ENCODE data around the gene TMEM132C. TPM values are rescaled to one million over a fixed set of nuclear protein-coding genes. Genes with fewer than 3 reads are reported as not detected.

TMEM132C gene
- total and polyA plus RNA-seq, 2 of the 8 experiments (the other 6 are each of a cell fraction or from before 2014, with no cell fraction given): 0.23 to 0.76 TPM

DNA sequence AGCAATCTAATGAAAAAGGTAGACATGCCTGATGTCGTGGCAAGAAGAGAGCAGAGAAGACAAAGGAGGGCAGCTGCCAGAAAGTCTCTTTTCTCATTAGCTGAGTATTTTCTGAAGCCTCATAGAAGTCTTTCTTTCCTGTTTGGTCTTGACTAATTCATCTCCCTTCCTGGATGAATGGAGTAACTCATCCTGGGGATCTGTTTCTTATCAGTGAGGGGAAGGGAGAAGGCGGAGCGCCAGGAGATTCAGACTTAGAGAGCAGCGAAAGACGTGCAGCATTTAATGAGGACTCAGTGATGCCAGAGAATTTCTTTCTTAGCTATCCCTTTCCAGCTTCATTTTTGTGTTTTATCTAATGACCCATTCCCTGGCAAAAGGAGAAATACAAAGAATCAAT lies 467.4 kb downstream of the TMEM132C start:
- Histone ChIP-seq H2AFZ (ENCODE audit: low read length) (0 out of 2 replicates have a peak overlapping the region, but pooled peaks have one; percentile 1), H3K27ac (ENCODE audit: low read depth, low read length) (no peak overlapping the region), H3K9ac (replicated peaks in 1 of 4; ENCODE audit: extremely low read depth in 1 of 4, low read depth in 3 of 4, low read length in 3 of 4) (no peak overlapping the region), H3K79me1 (ENCODE audit: low read depth, low read length) (no peaks in the 10 kb centered on the region), H4K91ac (replicated peaks; ENCODE audit: insufficient read length, low read length) (no peak overlapping the region), H2BK5ac (ENCODE audit: low read depth, low read length) (no peak overlapping the region), H4K8ac (ENCODE audit: extremely low read depth, insufficient read depth, low read length) (no peak overlapping the region), H3K4me2 (ENCODE audit: insufficient read depth in 1 of 2, low read depth in 2 of 2, low read length in 2 of 2) (no peak overlapping the region), H3K36me3 (ENCODE audit: control insufficient read depth in 2 of 4, insufficient read depth in 4 of 4, low read length in 3 of 4) (no peaks in the 10 kb centered on the region), H2BK12ac (ENCODE audit: low read depth, low read length) (no peak overlapping the region), H3K4me3 (ENCODE audit: extremely low read depth in 1 of 4, insufficient read depth in 2 of 4, low read depth in 3 of 4, low read length in 4 of 4) (no peak overlapping the region), H2BK20ac (ENCODE audit: low read length) (no peak overlapping the region), H3K18ac (ENCODE audit: extremely low read depth, low read length) (no peak overlapping the region), H3K23me2 (ENCODE audit: low read depth, low read length) (no peaks in the 10 kb centered on the region), H2BK120ac (replicated peaks; ENCODE audit: low read depth, low read length) (no peak overlapping the region), H3K79me2 (ENCODE audit: control insufficient read depth in 1 of 2, insufficient read depth in 2 of 2, low read length in 2 of 2) (no peaks in the 10 kb centered on the region), H2AK5ac (ENCODE audit: low read depth, low read length) (no peak overlapping the region), H4K20me1 (replicated peaks in 1 of 2; ENCODE audit: control insufficient read depth in 1 of 2, insufficient read depth in 2 of 2, low read length in 2 of 2) (no peaks in the 10 kb centered on the region), H3K14ac (ENCODE audit: insufficient read length) (no peak overlapping the region), H4K5ac (ENCODE audit: insufficient read length, low read depth, low read length) (no peak overlapping the region), H3K23ac (ENCODE audit: insufficient read length) (no peak overlapping the region), H3K27me3 (replicated peaks in 1 of 4; ENCODE audit: control insufficient read depth in 3 of 4, extremely low read depth in 1 of 4, insufficient read depth in 3 of 4, low read length in 3 of 4) (peaks cover 0 to 2% (median 0%) of the 10 kb centered on the region in 4 experiments; a peak in 3 of 7 replicates), H2BK15ac (ENCODE audit: low read length) (no peak overlapping the region), H3K4ac (replicated peaks; ENCODE audit: insufficient read length, low read depth, low read length) (no peak overlapping the region), H3K56ac (replicated peaks; ENCODE audit: insufficient read length, low read depth, low read length) (no peak overlapping the region), H3K4me1 (replicated peaks in 1 of 4; ENCODE audit: control insufficient read depth in 3 of 4, insufficient read depth in 4 of 4, low read length in 3 of 4) (peaks cover 3 to 9% (median 4%) of the 10 kb centered on the region in 4 experiments; a peak in 5 of 7 replicates), H3K9me3 (ENCODE audit: insufficient read depth in 2 of 2, low read depth in 1 of 2, low read length in 1 of 2) (peaks cover 6 to 8% of the 10 kb centered on the region in 2 experiments; a peak in 2 of 4 replicates)
- no peak for DNase-seq (ENCODE audit: low read depth in 1 of 2, low spot score in 2 of 2)
- 74% methylated on average over 5 of the region's 5 CpGs; no CpG with 5 or more reads in 1 of the 2 experiments for WGBS, 2 experiments (ENCODE audit: extremely low coverage in 1 of 2, insufficient coverage in 1 of 2, insufficient read length in 1 of 2, insufficient replicate concordance in 2 of 2, low coverage in 1 of 2, low lambda C conversion rate in 2 of 2, missing lambda C conversion rate in 1 of 2)
- ChIA-PET POLR2A (ENCODE audit: partially characterized antibody) (no interaction called here), CTCF (ENCODE audit: partially characterized antibody) (interaction anchor here (0.8 to 1.0 kb wide), 2 partner anchors 8 to 90 kb away, joined by 3 read pairs; no protein-coding TSS in a partner anchor)
- TF ChIP-seq, protein P1, sequence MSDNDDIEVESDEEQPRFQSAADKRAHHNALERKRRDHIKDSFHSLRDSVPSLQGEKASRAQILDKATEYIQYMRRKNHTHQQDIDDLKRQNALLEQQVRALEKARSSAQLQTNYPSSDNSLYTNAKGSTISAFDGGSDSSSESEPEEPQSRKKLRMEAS (IDR thresholded peaks at IDR 0.05): no peak
- TF ChIP-seq KDM5A (IDR thresholded peaks at IDR 0.05; ENCODE audit: low read length): no peak
- no peak for TF ChIP-seq POU5F1 (IDR thresholded peaks at IDR 0.05; ENCODE audit: low read depth, low read length)
- TF ChIP-seq, protein P2, sequence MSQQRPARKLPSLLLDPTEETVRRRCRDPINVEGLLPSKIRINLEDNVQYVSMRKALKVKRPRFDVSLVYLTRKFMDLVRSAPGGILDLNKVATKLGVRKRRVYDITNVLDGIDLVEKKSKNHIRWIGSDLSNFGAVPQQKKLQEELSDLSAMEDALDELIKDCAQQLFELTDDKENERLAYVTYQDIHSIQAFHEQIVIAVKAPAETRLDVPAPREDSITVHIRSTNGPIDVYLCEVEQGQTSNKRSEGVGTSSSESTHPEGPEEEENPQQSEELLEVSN (IDR thresholded peaks at IDR 0.05): no peak
- TF ChIP-seq NANOG (IDR thresholded peaks at IDR 0.05; ENCODE audit: insufficient read depth, low read depth, low read length, poor library complexity, severe bottlenecking): no peak
- no peak for TF ChIP-seq RXRA (IDR thresholded peaks at IDR 0.05; ENCODE audit: insufficient read depth, low read depth, low read length)
- TF ChIP-seq KDM4A (IDR thresholded peaks at IDR 0.05; ENCODE audit: low read depth, low read length, severe bottlenecking): no peak
- no peak for TF ChIP-seq SP1 (IDR thresholded peaks at IDR 0.05; ENCODE audit: low read depth, low read length)
- no peak for TF ChIP-seq SP4 (IDR thresholded peaks at IDR 0.05; ENCODE audit: low read length)
- TF ChIP-seq EGR1 (IDR thresholded peaks at IDR 0.05; ENCODE audit: borderline replicate concordance, low read depth, low read length): no peak
- TF ChIP-seq SRF (IDR thresholded peaks at IDR 0.05; ENCODE audit: low read depth, low read length): no peak
- TF ChIP-seq CHD1 (IDR thresholded peaks at IDR 0.05; ENCODE audit: low read depth, low read length): no peak
- no peak for TF ChIP-seq YY1 (IDR thresholded peaks at IDR 0.05; ENCODE audit: low read depth, low read length)
- TF ChIP-seq TCF12 (IDR thresholded peaks at IDR 0.05; ENCODE audit: low read depth, low read length): no peak
- no peak for FAIRE-seq
